Coronary artery (tissue), 2 donors: Measurements from ENCODE around the gene TIFAB.

ENCODE experiments used
- DNase-seq: peaks from one replicate; pipeline ENCODE4 v3.0.0-alpha.2; 2017; ENCODE audit warnings: low spot score
- H3K27ac ChIP-seq, 2 donors: fragments of 200-600 bp; sonication (generic); one replicate each; pipeline ENCODE4 v1.5.1; 2016 to 2019
- H3K4me3 ChIP-seq: fragments of 200-600 bp; sonication (generic); 2 replicates; pipeline ENCODE4 v1.5.1; 2016; ENCODE audit warnings: mild to moderate bottlenecking, moderate library complexity
- CTCF ChIP-seq: fragments of 200-600 bp; sonication (generic); IDR thresholded peaks from one replicate; pipeline ENCODE4 v1.5.1; 2019; ENCODE audit warnings: antibody characterized with exemption

Gene TIFAB

GRCh38 chr5:135432113-135432512 is 20.0 kb downstream of the TIFAB start:
- no peak for TF ChIP-seq CTCF
- no peak overlapping the region for H3K27ac ChIP-seq

GRCh38 chr5:135430135-135430437 is 22.1 kb downstream of the TIFAB start:
- TF ChIP-seq CTCF = no peak
- DNase-seq = no peak
- H3K4me3 ChIP-seq = no peak overlapping the region
- no peak overlapping the region for H3K27ac ChIP-seq

More at GRCh38 chr5:135432113-135432512, 20.0 kb downstream of the TIFAB start:
- no peak overlapping the region for H3K4me3 ChIP-seq
- no peak for DNase-seq

GRCh38 chr5:135429301-135430134 is 22.6 kb downstream of the TIFAB start:
- no peak for DNase-seq
- TF ChIP-seq CTCF = no peak
- no peak overlapping the region for H3K27ac ChIP-seq
- H3K4me3 ChIP-seq = no peak overlapping the region

GRCh38 chr5:135428586-135428985 is 23.6 kb downstream of the TIFAB start:
- H3K4me3 ChIP-seq = no peak overlapping the region
- TF ChIP-seq CTCF = no peak
- no peak for DNase-seq

GRCh38 chr5:135426102-135427082 is 25.8 kb downstream of the TIFAB start:
- no peak for DNase-seq
- Histone ChIP-seq H3K27ac (no peak overlapping the region), H3K4me3 (no peak overlapping the region)
- TF ChIP-seq CTCF = no peak

More at GRCh38 chr5:135428586-135428985, 23.6 kb downstream of the TIFAB start:
- no peak overlapping the region for H3K27ac ChIP-seq

- TF ChIP-seq CTCF = no peak
- no peak for DNase-seq
- no peak overlapping the region for H3K27ac ChIP-seq
- no peak overlapping the region for H3K4me3 ChIP-seq
These were observed 26.5 kb downstream of the TIFAB start for GRCh38 chr5:135425641-135426040.
